GM12878 (cell line): ENCODE data around the gene GIMAP1. TPM values are rescaled to one million over a fixed set of nuclear protein-coding genes. Genes with fewer than 3 reads are reported as not detected.
A peak's percentile ranks its signal among the peaks of the same experiment; 100 is the strongest.

Experiments used
- ATAC-seq: fragments of 200-7000 bp; cut with Tn5 transposase; 3 replicates; pipeline ENCODE4 v1.9.1; 2020; ENCODE audit warnings: mild to moderate bottlenecking, moderate library complexity
- BruUV-seq: library from RNA; stranded (reverse); fragments of 400-500 nt; replicated peaks from 2 replicates; lab custom pipeline; 2021; lab: Mats Ljungman, UMichigan
- CTCF ChIA-PET: fragments of 300-600 bp; sonication (Branson Sonifier 250); formaldehyde crosslinking; extraction: SDS; loops from one replicate; lab custom pipeline; 2021; ENCODE audit warnings: inconsistent platforms; lab: Yijun Ruan, JAX
- POLR2A ChIA-PET: fragments of 350-600 bp; formaldehyde crosslinking; extraction: SDS; loops from one replicate; lab custom pipeline; 2021; ENCODE audit warnings: inconsistent platforms; lab: Charles Lee
- RAD21 ChIA-PET: fragments of 300-600 bp; sonication (Branson Sonifier 250); formaldehyde crosslinking; loops from one replicate; lab custom pipeline; 2023; ENCODE audit warnings: antibody characterized with exemption; ENCODE audit not compliant: unreplicated experiment; lab: Charles Lee
- SMC1A ChIA-PET: fragments of 300-600 bp; sonication (Branson Sonifier 250); formaldehyde crosslinking; loops from one replicate; lab custom pipeline; 2023; ENCODE audit not compliant: unreplicated experiment, uncharacterized antibody; lab: Charles Lee
- DNase-seq: peaks from one replicate; pipeline ENCODE4 v3.0.0-alpha.2; 2011; ENCODE audit warnings: low read depth, low spot score
- FAIRE-seq: peaks from 3 replicates; lab custom pipeline; 2011; peaks lifted over from hg19 to GRCh38; lab: Jason Lieb, UNC
- H2AFZ ChIP-seq: 2 replicates; pipeline ENCODE4 v1.6.0; 2011; ENCODE audit warnings: low read depth, low read length, control low read depth; ENCODE audit not compliant: control insufficient read depth
- H3K27ac ChIP-seq: 2 replicates; pipeline ENCODE4 v1.5.1; 2011; ENCODE audit warnings: control low read depth; ENCODE audit not compliant: control insufficient read depth, insufficient read depth
- H3K27me3 ChIP-seq, 2 experiments: replicated peaks in 1 of 2; 2 replicates each; pipeline versions ENCODE4 v1.6.0 to v1.6.1; 2011; ENCODE audit warnings: low read length in 1 of 2; ENCODE audit not compliant: control insufficient read depth in 2 of 2, insufficient read depth in 2 of 2
- H3K36me3 ChIP-seq, 2 experiments: 2 replicates each; pipeline ENCODE4 v1.5.1; 2011; ENCODE audit warnings: low read length in 1 of 2; ENCODE audit not compliant: control insufficient read depth in 2 of 2, insufficient read depth in 2 of 2
- H3K4me1 ChIP-seq: 2 replicates; pipeline ENCODE4 v1.6.1; 2011; ENCODE audit warnings: mild to moderate bottlenecking, low read length, moderate library complexity, mixed read lengths; ENCODE audit not compliant: control insufficient read depth, insufficient read depth
- H3K4me2 ChIP-seq: 2 replicates; pipeline ENCODE4 v1.6.0; 2011; ENCODE audit warnings: control low read depth; ENCODE audit not compliant: control insufficient read depth, insufficient read depth
- H3K4me3 ChIP-seq: fragments of 200-600 bp; sonication (generic); 2 replicates; pipeline ENCODE4 v1.5.1; 2016
- H3K79me2 ChIP-seq: 2 replicates; pipeline ENCODE4 v1.6.0; 2011; ENCODE audit warnings: low read length; ENCODE audit not compliant: control insufficient read depth, insufficient read depth
- H3K9ac ChIP-seq: 2 replicates; pipeline ENCODE4 v1.8.0; 2011; ENCODE audit warnings: low read length, control low read depth, mixed read lengths; ENCODE audit not compliant: control insufficient read depth, insufficient read depth
- H3K9me3 ChIP-seq: replicated peaks from 3 replicates; pipeline ENCODE4 v1.5.1; 2011; ENCODE audit warnings: mild to moderate bottlenecking, low read length; ENCODE audit not compliant: control insufficient read depth, insufficient read depth
- H4K20me1 ChIP-seq: 2 replicates; pipeline ENCODE4 v1.6.0; 2011; ENCODE audit not compliant: control insufficient read depth, insufficient read depth
- EED ChIP-seq: sonication (generic); IDR thresholded peaks from 2 replicates; pipeline ENCODE4 v1.6.1; 2016; ENCODE audit warnings: antibody characterized with exemption, low read depth
- FOXK2 ChIP-seq: fragments of 450-650 bp; IDR thresholded peaks from 2 replicates; pipeline ENCODE4 v1.6.1; 2017; ENCODE audit warnings: mild to moderate bottlenecking, moderate library complexity
- GATAD2B ChIP-seq: fragments of 450-650 bp; conservative IDR thresholded peaks from 2 replicates; pipeline ENCODE4 v1.6.1; 2017; ENCODE audit warnings: low read depth, mild to moderate bottlenecking, moderate library complexity
- NR2C2 ChIP-seq: IDR thresholded peaks from 2 replicates; pipeline ENCODE4 v1.6.1; 2011; ENCODE audit warnings: borderline replicate concordance, low read depth; ENCODE audit not compliant: control insufficient read depth, insufficient read length
- POLR2A ChIP-seq: IDR thresholded peaks from 2 replicates; pipeline ENCODE4 v1.6.1; 2011; ENCODE audit warnings: low read depth, mild to moderate bottlenecking, low read length
- RAD51 ChIP-seq: fragments of 450-650 bp; IDR thresholded peaks from 2 replicates; pipeline ENCODE4 v1.6.1; 2016; ENCODE audit warnings: moderate library complexity, mild to moderate bottlenecking, inconsistent platforms
- RBBP5 ChIP-seq: fragments of 200-600 bp; sonication (generic); conservative IDR thresholded peaks from 2 replicates; pipeline ENCODE4 v1.6.1; 2016
- TARDBP ChIP-seq: IDR thresholded peaks from 2 replicates; pipeline ENCODE4 v1.6.1; 2016; ENCODE audit warnings: borderline replicate concordance
- ZBTB33 ChIP-seq: fragments of 450-650 bp; IDR thresholded peaks from 2 replicates; pipeline ENCODE4 v1.6.1; 2017; ENCODE audit warnings: mild to moderate bottlenecking
- in situ Hi-C: fragments of 300-500 bp; cut with MboI; formaldehyde crosslinking; loops from 9 replicates; pipeline ENCODE4 v1.14.3; 2018; ENCODE audit warnings: mixed read lengths
- intact Hi-C: fragments of 100-400 bp; cut with micrococcal nuclease; formaldehyde crosslinking; loops from one replicate; pipeline ENCODE4 v1.14.2; 2022; ENCODE audit not compliant: unreplicated experiment
- polyA plus RNA-seq, 11 experiments: library from polyadenylated mRNA; depleted of rRNA in 4 of 11; unstranded in 6 of 11; stranded (reverse) in 5 of 11; fragments of >200 nt; fragmentation: Nextera tagmentation in 4 of 11; fragmentation: Illumina TruSeq in 1 of 11; extraction: Ambion mirVana in 4 of 11; extraction: Trizol in 1 of 11; gene quantifications; 1 replicate in 1 of 11; 2 replicates in 10 of 11; pipeline versions ENCODE4 v1.2.1 to v1.2.3, GENCODE V29; 2011 to 2016; ENCODE audit warnings: inconsistent platforms in 2 of 11, missing spikeins in 2 of 11, low read depth in 1 of 11
- total RNA-seq, 4 experiments: library from RNA; depleted of rRNA in 3 of 4; stranded (reverse); fragments of >200 nt in 3 of 4; fragmentation: Illumina TruSeq in 1 of 4; extraction: Trizol in 1 of 4; gene quantifications; 2 replicates each; pipeline versions ENCODE4 v1.2.1 to v1.2.3, GENCODE V29; 2013 to 2021

GIMAP1 gene
- total and polyA plus RNA-seq, 10 of the 15 experiments (the other 5 are each of a cell fraction or from before 2014, with no cell fraction given): 0.16 to 1.9 (median 1.1) TPM

- no peak overlapping the region; the same call in 1 of the 2 replicates for H3K4me2 ChIP-seq
- ATAC-seq (no peak), DNase-seq (no peak), FAIRE-seq (no peak)
- H3K27me3 ChIP-seq: no peaks in the 10 kb centered on the region
- no peak overlapping the region; the same call in 1 of the 2 replicates for H3K9ac ChIP-seq
- peaks cover 28% of the 10 kb centered on the region for H3K4me1 ChIP-seq
- H2AFZ ChIP-seq: no peak overlapping the region
- H3K27ac ChIP-seq: peak overlapping the region; percentile 57
- H3K36me3 ChIP-seq: no peaks in the 10 kb centered on the region
- intact Hi-C loops (loop anchor here (1.0 to 5.0 kb wide), 3 partner anchors 69 to 123 kb away; partner anchors contain the start of gene GIMAP6), in situ Hi-C loops (loop anchor here (5.0 kb wide), 1 partner anchor 308 kb away; no protein-coding TSS in a partner anchor)
- no peaks in the 10 kb centered on the region for H4K20me1 ChIP-seq
- H3K79me2 ChIP-seq: no peaks in the 10 kb centered on the region
- BruUV-seq: no TSS peak
- H3K9me3 ChIP-seq: no peaks in the 10 kb centered on the region
- no peak overlapping the region for H3K4me3 ChIP-seq
- TF ChIP-seq RBBP5 (no peak), EED (0 out of 2 replicates have a peak, but pooled peaks have one; percentile 3), RAD51 (no peak), FOXK2 (no peak), NR2C2 (no peak), POLR2A (no peak), ZBTB33 (no peak), TARDBP (no peak), GATAD2B (no peak)
- POLR2A ChIA-PET: interaction anchor here (0.8 to 1.1 kb wide), 3 partner anchors 303 to 321 kb away, joined by 3 to 5 read pairs (median 4); no protein-coding TSS in a partner anchor
- CTCF ChIA-PET: interaction anchor here (0.6 to 4.8 kb wide), 24 partner anchors 10 to 394 kb away, joined by 3 to 112 read pairs (median 4); partner anchors contain the start of genes GIMAP2, GIMAP4, GIMAP6 and GIMAP8
- RAD21 ChIA-PET: interaction anchor here (0.7 to 4.7 kb wide), 16 partner anchors 12 to 321 kb away, joined by 3 to 75 read pairs (median 6); partner anchors contain the start of genes GIMAP1, GIMAP2 and GIMAP8
- SMC1A ChIA-PET: interaction anchor here (0.8 to 5.1 kb wide), 21 partner anchors 9 to 398 kb away, joined by 3 to 115 read pairs (median 5); partner anchors contain the start of genes GIMAP1, GIMAP2, GIMAP6 and GIMAP8
Observed at GRCh38 chr7:150754951-150755350, 38.5 kb downstream of the GIMAP1 start.
